Endothelial cell of umbilical vein (primary cell): ENCODE data around the gene VPS45. TPM values are rescaled to one million over a fixed set of nuclear protein-coding genes. Genes with fewer than 3 reads are reported as not detected.
A peak's percentile ranks its signal among the peaks of the same experiment; 100 is the strongest.

Source experiments
- BruUV-seq: library from RNA; stranded (reverse); fragments of 400-500 nt; replicated peaks from 2 replicates; lab custom pipeline; 2021; lab: Mats Ljungman, UMichigan
- CTCF ChIA-PET: fragments of 300-600, 350-600 bp; sonication (Branson Sonifier 250); formaldehyde crosslinking; loops from one replicate; lab custom pipeline; 2021; ENCODE audit warnings: antibody characterized with exemption, inconsistent platforms; lab: Charles Lee
- POLR2A ChIA-PET: fragments of 300-600, 350-600 bp; sonication (Branson Sonifier 250); formaldehyde crosslinking; loops from one replicate; lab custom pipeline; 2021; ENCODE audit warnings: antibody characterized with exemption, inconsistent platforms; lab: Charles Lee
- DNase-seq: peaks from one replicate; pipeline ENCODE4 v3.0.0-alpha.2; 2011; ENCODE audit warnings: low read depth, low spot score
- FAIRE-seq: peaks from 2 replicates; lab custom pipeline; 2011; peaks lifted over from hg19 to GRCh38; lab: Jason Lieb, UNC
- H2AFZ ChIP-seq: 2 replicates; pipeline ENCODE4 v1.6.0; 2012; ENCODE audit warnings: low read depth, low read length, control low read depth, inconsistent platforms
- H3K27ac ChIP-seq: 2 replicates; pipeline ENCODE4 v1.5.1; 2011; ENCODE audit warnings: low read depth, mild to moderate bottlenecking, control low read depth, low read length, moderate library complexity; ENCODE audit not compliant: insufficient read depth
- H3K27me3 ChIP-seq, 2 experiments: 2 replicates each; pipeline versions ENCODE4 v1.6.0 to v1.6.1; 2011; ENCODE audit warnings: low read length in 2 of 2, mixed read lengths in 1 of 2; ENCODE audit not compliant: control insufficient read depth in 2 of 2, insufficient read depth in 2 of 2
- H3K36me3 ChIP-seq, 2 experiments: 2 replicates in 1 of 2; 3 replicates in 1 of 2; pipeline ENCODE4 v1.5.1; 2011; ENCODE audit warnings: low read length in 2 of 2, mild to moderate bottlenecking in 1 of 2, moderate library complexity in 1 of 2; ENCODE audit not compliant: control insufficient read depth in 2 of 2, insufficient read depth in 2 of 2; ENCODE audit errors: extremely low read depth in 1 of 2
- H3K4me1 ChIP-seq: 3 replicates; pipeline ENCODE4 v1.5.1; 2011; ENCODE audit warnings: mild to moderate bottlenecking, low read length; ENCODE audit not compliant: control insufficient read depth, insufficient read depth; ENCODE audit errors: extremely low read depth
- H3K4me2 ChIP-seq: 2 replicates; pipeline ENCODE4 v1.6.1; 2011; ENCODE audit warnings: low read length, control low read depth, mixed read lengths; ENCODE audit not compliant: insufficient read depth
- H3K4me3 ChIP-seq, 3 experiments: fragments of 200-600 bp in 1 of 3; sonication (generic), shearing (Covaris generic) in 1 of 3; replicated peaks in 1 of 3; 2 replicates each; pipeline ENCODE4 v1.5.1; 2011 to 2016; ENCODE audit warnings: control low read depth in 3 of 3, low read length in 3 of 3, mild to moderate bottlenecking in 2 of 3, inconsistent platforms in 1 of 3, low read depth in 1 of 3, moderate library complexity in 1 of 3; ENCODE audit not compliant: insufficient read depth in 1 of 3
- H3K79me2 ChIP-seq: 2 replicates; pipeline ENCODE4 v1.6.0; 2012; ENCODE audit warnings: low read length, inconsistent platforms; ENCODE audit not compliant: control insufficient read depth, insufficient read depth
- H3K9ac ChIP-seq: replicated peaks from 2 replicates; pipeline ENCODE3; 2011; ENCODE audit warnings: low read length, control low read depth; ENCODE audit not compliant: insufficient read depth; ENCODE audit errors: extremely low read depth
- H3K9me1 ChIP-seq: replicated peaks from 3 replicates; pipeline ENCODE4 v1.6.0; 2011; ENCODE audit warnings: mild to moderate bottlenecking, low read length; ENCODE audit not compliant: control insufficient read depth, insufficient read depth; ENCODE audit errors: extremely low read depth
- H3K9me3 ChIP-seq: replicated peaks from 2 replicates; pipeline ENCODE4 v1.5.1; 2012; ENCODE audit warnings: low read length, inconsistent platforms; ENCODE audit not compliant: control insufficient read depth, insufficient read depth
- H4K20me1 ChIP-seq: replicated peaks from 2 replicates; pipeline ENCODE3; 2011; ENCODE audit warnings: mild to moderate bottlenecking, low read length; ENCODE audit not compliant: control insufficient read depth, insufficient read depth; ENCODE audit errors: extremely low read depth
- EZH2 ChIP-seq: IDR thresholded peaks from 2 replicates; pipeline ENCODE4 v1.6.1; 2012; ENCODE audit warnings: borderline replicate concordance, low read depth, mild to moderate bottlenecking, moderate library complexity, low read length, inconsistent platforms; ENCODE audit not compliant: severe bottlenecking
- FOS ChIP-seq: IDR thresholded peaks from 2 replicates; pipeline ENCODE4 v1.6.1; 2011; ENCODE audit warnings: mild to moderate bottlenecking, low read length, moderate library complexity, borderline replicate concordance; ENCODE audit not compliant: insufficient read depth
- GATA2 ChIP-seq: IDR thresholded peaks from 2 replicates; pipeline ENCODE4 v1.7.0; 2011; ENCODE audit warnings: low read depth, mild to moderate bottlenecking, moderate library complexity, mixed read lengths, low read length; ENCODE audit not compliant: insufficient read length, insufficient read depth
- JUN ChIP-seq: IDR thresholded peaks from 2 replicates; pipeline ENCODE4 v1.6.1; 2011; ENCODE audit warnings: borderline replicate concordance, low read depth; ENCODE audit not compliant: insufficient read length, insufficient read depth
- MYC ChIP-seq: IDR thresholded peaks from one replicate; pipeline ENCODE4 v1.6.1; 2011; ENCODE audit warnings: mild to moderate bottlenecking, low read depth, low read length
- POLR2A ChIP-seq: IDR thresholded peaks from 2 replicates; pipeline ENCODE4 v1.6.1; 2012; ENCODE audit warnings: low read depth, mild to moderate bottlenecking, control low read depth, low read length
- POLR2AphosphoS5 ChIP-seq: IDR thresholded peaks from 2 replicates; pipeline ENCODE4 v1.6.1; 2012; ENCODE audit warnings: low read depth, mild to moderate bottlenecking, control low read depth, low read length, moderate library complexity; ENCODE audit not compliant: insufficient read depth
- dilution Hi-C: fragments of 300-500 bp; cut with MboI; formaldehyde crosslinking; loops from one replicate; pipeline ENCODE4 v1.15.0; 2019; ENCODE audit warnings: low sequenced_read_pairs; ENCODE audit not compliant: extremely low pct_ligation_motif_present
- intact Hi-C: fragments of 100-400 bp; cut with micrococcal nuclease; formaldehyde crosslinking; loops from one replicate; pipeline ENCODE4 v1.10.0; 2022
- polyA plus RNA-seq, 4 experiments: library from polyadenylated mRNA; depleted of rRNA in 3 of 4; stranded (reverse) in 3 of 4; unstranded in 1 of 4; fragments of >200 nt; gene quantifications; 2 replicates each; pipeline versions ENCODE4 v1.2.1 to v1.2.3, GENCODE V29; 2011 to 2012; ENCODE audit warnings: missing spikeins in 1 of 4
- total RNA-seq: library from RNA; stranded (reverse); gene quantifications from 2 replicates; pipeline ENCODE4 v1.2.3, GENCODE V29; 2021
- TF ChIP-seq, protein P1 (sequence below), 2 donors: IDR thresholded peaks; 1 replicate in 1 of 2; 2 replicates in 1 of 2; pipeline ENCODE4 v1.5.1; 2011; ENCODE audit warnings: low read length in 2 of 2, mild to moderate bottlenecking in 2 of 2, moderate library complexity in 2 of 2, control low read depth in 1 of 2, inconsistent platforms in 1 of 2, low read depth in 1 of 2; ENCODE audit not compliant: insufficient read depth in 1 of 2; ENCODE audit errors: extremely low read depth in 1 of 2
- TF ChIP-seq, protein P2 (sequence below): IDR thresholded peaks from 2 replicates; pipeline ENCODE4 v1.6.1; 2011; ENCODE audit not compliant: insufficient read depth, insufficient read length

The VPS45 gene
- total and polyA plus RNA-seq, 2 donors (not counting 3 experiments of a cell fraction or from before 2014, with no cell fraction given), result 24.8 to 43.7 TPM

- ChIA-PET POLR2A (no interaction called here), CTCF (interaction anchor here (0.6 to 1.3 kb wide), 3 partner anchors 11 to 85 kb away, joined by 3 to 6 read pairs (median 3); no protein-coding TSS in a partner anchor)
- Histone ChIP-seq H3K9me1 (no peaks in the 10 kb centered on the region), H4K20me1 (no peaks in the 10 kb centered on the region), H3K4me2 (no peak overlapping the region), H3K4me1 (no peaks in the 10 kb centered on the region), H3K9me3 (no peaks in the 10 kb centered on the region), H2AFZ (no peak overlapping the region), H3K79me2 (no peaks in the 10 kb centered on the region), H3K27ac (peak overlapping the region; percentile 15), H3K27me3 (no peaks in the 10 kb centered on the region), H3K36me3 (peaks cover 5 to 23% of the 10 kb centered on the region in 2 experiments), H3K9ac (no peak overlapping the region), H3K4me3 (no peak overlapping the region)
- TF ChIP-seq, protein P1, sequence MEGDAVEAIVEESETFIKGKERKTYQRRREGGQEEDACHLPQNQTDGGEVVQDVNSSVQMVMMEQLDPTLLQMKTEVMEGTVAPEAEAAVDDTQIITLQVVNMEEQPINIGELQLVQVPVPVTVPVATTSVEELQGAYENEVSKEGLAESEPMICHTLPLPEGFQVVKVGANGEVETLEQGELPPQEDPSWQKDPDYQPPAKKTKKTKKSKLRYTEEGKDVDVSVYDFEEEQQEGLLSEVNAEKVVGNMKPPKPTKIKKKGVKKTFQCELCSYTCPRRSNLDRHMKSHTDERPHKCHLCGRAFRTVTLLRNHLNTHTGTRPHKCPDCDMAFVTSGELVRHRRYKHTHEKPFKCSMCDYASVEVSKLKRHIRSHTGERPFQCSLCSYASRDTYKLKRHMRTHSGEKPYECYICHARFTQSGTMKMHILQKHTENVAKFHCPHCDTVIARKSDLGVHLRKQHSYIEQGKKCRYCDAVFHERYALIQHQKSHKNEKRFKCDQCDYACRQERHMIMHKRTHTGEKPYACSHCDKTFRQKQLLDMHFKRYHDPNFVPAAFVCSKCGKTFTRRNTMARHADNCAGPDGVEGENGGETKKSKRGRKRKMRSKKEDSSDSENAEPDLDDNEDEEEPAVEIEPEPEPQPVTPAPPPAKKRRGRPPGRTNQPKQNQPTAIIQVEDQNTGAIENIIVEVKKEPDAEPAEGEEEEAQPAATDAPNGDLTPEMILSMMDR (IDR thresholded peaks at IDR 0.05; ENCODE audit: extremely low read depth in 1 of 2, insufficient read depth in 1 of 2, low read depth in 1 of 2, low read length in 2 of 2), result no peak
- no peak for TF ChIP-seq MYC
- intact Hi-C loops, result no loop called here
- no peak for FAIRE-seq
- BruUV-seq, result no TSS peak
- no peak for DNase-seq
- dilution Hi-C loops, result no loop called here
Measured at GRCh38 chr1:150083907-150084306, 16.3 kb downstream of the VPS45 start.

DNA sequence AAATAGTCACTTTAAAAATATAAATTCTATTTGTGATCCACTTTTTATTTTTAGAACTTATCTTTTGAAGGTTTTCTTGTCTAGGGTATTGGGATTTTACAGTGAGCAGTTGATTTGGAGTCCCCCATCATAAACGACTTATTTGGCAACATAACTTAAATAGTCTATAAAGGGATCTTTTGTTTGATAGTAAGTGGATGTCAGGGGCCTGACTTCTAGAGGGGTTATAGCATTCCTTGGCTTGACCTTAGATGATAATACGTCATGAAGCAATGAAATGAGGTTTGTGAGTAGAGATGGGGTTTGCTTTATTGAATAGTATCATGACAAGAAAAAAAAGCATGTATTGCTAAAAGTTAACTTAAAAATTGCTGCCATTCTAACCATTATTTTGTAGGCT, 17.8 kb downstream of the VPS45 start:
- TF ChIP-seq JUN (no peak), MYC (no peak), EZH2 (no peak), POLR2A (no peak), GATA2 (no peak), FOS (no peak), POLR2AphosphoS5 (no peak)
- TF ChIP-seq, protein P2, sequence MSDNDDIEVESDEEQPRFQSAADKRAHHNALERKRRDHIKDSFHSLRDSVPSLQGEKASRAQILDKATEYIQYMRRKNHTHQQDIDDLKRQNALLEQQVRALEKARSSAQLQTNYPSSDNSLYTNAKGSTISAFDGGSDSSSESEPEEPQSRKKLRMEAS, result no peak
- TF ChIP-seq, protein P1 (IDR thresholded peaks at IDR 0.05; ENCODE audit: extremely low read depth in 1 of 2, insufficient read depth in 1 of 2, low read depth in 1 of 2, low read length in 2 of 2), result no peak
- no peak for FAIRE-seq
- POLR2A ChIA-PET, result no interaction called here

More for the DNA sequence above, 17.8 kb downstream of the VPS45 start:
- Histone ChIP-seq H3K9ac (no peak overlapping the region), H3K79me2 (no peaks in the 10 kb centered on the region), H3K4me1 (no peaks in the 10 kb centered on the region), H4K20me1 (no peaks in the 10 kb centered on the region), H2AFZ (no peak overlapping the region), H3K9me1 (no peaks in the 10 kb centered on the region), H3K36me3 (peaks cover 3 to 26% of the 10 kb centered on the region in 2 experiments), H3K4me2 (no peak overlapping the region), H3K9me3 (no peaks in the 10 kb centered on the region), H3K4me3 (no peak overlapping the region), H3K27ac (no peak overlapping the region), H3K27me3 (no peaks in the 10 kb centered on the region)
- intact Hi-C loops (no loop called here), dilution Hi-C loops (no loop called here)
- no peak for DNase-seq
- BruUV-seq, result no TSS peak
- CTCF ChIA-PET, result interaction anchor here (1.0 to 3.3 kb wide), 6 partner anchors 8 to 102 kb away, joined by 3 to 16 read pairs (median 4); no protein-coding TSS in a partner anchor
